Trophoblast cell (in vitro differentiated cells and primary cell): Measurements from ENCODE around the gene IL16.

Source experiments
- DNase-seq, 2 donors: peaks; one replicate each; pipeline ENCODE4 v3.0.0-alpha.2; 2016
- H2AFZ ChIP-seq: 2 replicates; pipeline ENCODE4 v1.6.1; 2013; ENCODE audit warnings: low read length, moderate library complexity, mild to moderate bottlenecking; ENCODE audit not compliant: insufficient read depth, poor library complexity
- H2AK5ac ChIP-seq: 2 replicates; pipeline ENCODE4 v1.6.1; 2013; ENCODE audit warnings: mild to moderate bottlenecking, low read length
- H2BK120ac ChIP-seq: 2 replicates; pipeline ENCODE4 v1.6.1; 2013; ENCODE audit warnings: low read length, mild to moderate bottlenecking, moderate library complexity; ENCODE audit not compliant: insufficient read depth, poor library complexity
- H2BK12ac ChIP-seq: 2 replicates; pipeline ENCODE4 v1.6.1; 2013; ENCODE audit warnings: mild to moderate bottlenecking, low read length, moderate library complexity
- H2BK5ac ChIP-seq: 2 replicates; pipeline ENCODE4 v1.6.1; 2013; ENCODE audit warnings: low read length, low read depth, moderate library complexity, mild to moderate bottlenecking; ENCODE audit not compliant: poor library complexity
- H3K14ac ChIP-seq: 2 replicates; pipeline ENCODE4 v1.6.1; 2013; ENCODE audit warnings: mild to moderate bottlenecking, low read length
- H3K18ac ChIP-seq: 2 replicates; pipeline ENCODE4 v1.6.1; 2013; ENCODE audit warnings: mild to moderate bottlenecking, low read length
- H3K23ac ChIP-seq: 2 replicates; pipeline ENCODE4 v1.6.1; 2013; ENCODE audit warnings: low read length
- H3K27ac ChIP-seq: 2 replicates; pipeline ENCODE4 v1.5.1; 2013; ENCODE audit warnings: low read depth, mild to moderate bottlenecking, inconsistent platforms, low read length, moderate library complexity
- H3K27me3 ChIP-seq: 2 replicates; pipeline ENCODE4 v1.6.1; 2013; ENCODE audit warnings: inconsistent platforms, mild to moderate bottlenecking, low read length, moderate library complexity; ENCODE audit not compliant: insufficient read depth
- H3K36me3 ChIP-seq, 2 experiments: 1 replicate in 1 of 2; 2 replicates in 1 of 2; pipeline ENCODE4 v1.6.1; 2013; ENCODE audit warnings: low read length in 2 of 2, mild to moderate bottlenecking in 2 of 2, moderate library complexity in 1 of 2; ENCODE audit not compliant: insufficient read depth in 2 of 2, control insufficient read depth in 1 of 2
- H3K4ac ChIP-seq: 2 replicates; pipeline ENCODE4 v1.6.1; 2013; ENCODE audit warnings: low read depth, mild to moderate bottlenecking, low read length, moderate library complexity
- H3K4me1 ChIP-seq, 2 experiments: 1 replicate in 1 of 2; 2 replicates in 1 of 2; pipeline ENCODE4 v1.6.1; 2013; ENCODE audit warnings: low read length in 2 of 2, mild to moderate bottlenecking in 2 of 2, moderate library complexity in 1 of 2; ENCODE audit not compliant: insufficient read depth in 2 of 2, control insufficient read depth in 1 of 2
- H3K4me2 ChIP-seq: 2 replicates; pipeline ENCODE4 v1.6.1; 2013; ENCODE audit warnings: inconsistent platforms, mild to moderate bottlenecking, low read length, moderate library complexity
- H3K4me3 ChIP-seq: 2 replicates; pipeline ENCODE4 v1.5.1; 2013; ENCODE audit warnings: mild to moderate bottlenecking, low read depth, low read length, inconsistent platforms
- H3K79me1 ChIP-seq: one replicate; pipeline ENCODE4 v1.6.1; 2013; ENCODE audit warnings: low read length
- H3K79me2 ChIP-seq: 2 replicates; pipeline ENCODE4 v1.6.1; 2013; ENCODE audit warnings: low read length, mild to moderate bottlenecking; ENCODE audit not compliant: control insufficient read depth, insufficient read depth, poor library complexity
- H3K9ac ChIP-seq: 2 replicates; pipeline ENCODE4 v1.6.1; 2013; ENCODE audit warnings: mild to moderate bottlenecking, low read length
- H3K9me3 ChIP-seq: 2 replicates; pipeline ENCODE4 v1.6.1; 2013; ENCODE audit warnings: low read depth, mild to moderate bottlenecking, control low read depth, inconsistent platforms, low read length; ENCODE audit not compliant: insufficient read depth
- H4K12ac ChIP-seq: 2 replicates; pipeline ENCODE4 v1.6.1; 2013; ENCODE audit warnings: low read depth, mild to moderate bottlenecking, low read length, moderate library complexity
- H4K8ac ChIP-seq: 2 replicates; pipeline ENCODE4 v1.6.1; 2013; ENCODE audit warnings: low read depth, mild to moderate bottlenecking, low read length, moderate library complexity
- H4K91ac ChIP-seq: one replicate; pipeline ENCODE4 v1.6.1; 2013; ENCODE audit warnings: low read depth, mild to moderate bottlenecking, low read length, moderate library complexity
- WGBS: extraction: QIAGEN DNeasy Blood & Tissue Kit; methylation state at CpG from one replicate; pipeline ENCODE4 v1.1.7; 2013; ENCODE audit warnings: missing lambda C conversion rate; ENCODE audit not compliant: insufficient read length, insufficient coverage; ENCODE audit errors: extremely low coverage; 5-methylcytosine and 5-hydroxymethylcytosine counted together

Gene IL16

GRCh38 chr15:81168644-81169043 is 28.0 kb upstream of the IL16 start:
- no peaks in the 10 kb centered on the region for H3K36me3 ChIP-seq
- no peak overlapping the region for H4K91ac ChIP-seq
- H2BK5ac ChIP-seq, result no peak overlapping the region
- H2AK5ac ChIP-seq, result no peak overlapping the region
- H3K27me3 ChIP-seq, result no peaks in the 10 kb centered on the region
- no peak for DNase-seq
- H3K23ac ChIP-seq, result no peak overlapping the region
- H2BK120ac ChIP-seq, result no peak overlapping the region
- no peak overlapping the region for H3K18ac ChIP-seq
- no peaks in the 10 kb centered on the region for H3K9me3 ChIP-seq
- H3K4me2 ChIP-seq, result no peak overlapping the region
- no peak overlapping the region for H3K4ac ChIP-seq
- WGBS, result no CpG with 5 or more reads among the region's 2 CpGs
- no peak overlapping the region for H4K8ac ChIP-seq
- H3K14ac ChIP-seq, result no peak overlapping the region
- no peaks in the 10 kb centered on the region for H3K79me2 ChIP-seq
- H3K27ac ChIP-seq, result no peak overlapping the region
- no peak overlapping the region for H3K4me3 ChIP-seq
- H3K79me1 ChIP-seq, result no peaks in the 10 kb centered on the region
- H2AFZ ChIP-seq, result no peak overlapping the region
- H4K12ac ChIP-seq, result no peak overlapping the region
- no peaks in the 10 kb centered on the region for H3K4me1 ChIP-seq
- H2BK12ac ChIP-seq, result no peak overlapping the region
- H3K9ac ChIP-seq, result no peak overlapping the region

- H4K8ac ChIP-seq, result no peak overlapping the region
- H2BK12ac ChIP-seq, result no peak overlapping the region
- no peaks in the 10 kb centered on the region for H3K79me1 ChIP-seq
- H2BK120ac ChIP-seq, result no peak overlapping the region
- H3K18ac ChIP-seq, result no peak overlapping the region
- H2AFZ ChIP-seq, result no peak overlapping the region
- no peak overlapping the region for H3K4me2 ChIP-seq
- no peak overlapping the region for H4K91ac ChIP-seq
- H2AK5ac ChIP-seq, result no peak overlapping the region
- no peak overlapping the region for H3K23ac ChIP-seq
- no peak overlapping the region for H3K4me3 ChIP-seq
- H3K9me3 ChIP-seq, result no peaks in the 10 kb centered on the region
- H3K27ac ChIP-seq, result no peak overlapping the region
- no peak overlapping the region for H2BK5ac ChIP-seq
- WGBS, result no CpG with 5 or more reads among the region's 3 CpGs
- H3K4ac ChIP-seq, result no peak overlapping the region
- no peak overlapping the region for H3K14ac ChIP-seq
- no peaks in the 10 kb centered on the region for H3K36me3 ChIP-seq
- H3K9ac ChIP-seq, result no peak overlapping the region
- H4K12ac ChIP-seq, result no peak overlapping the region
- H3K4me1 ChIP-seq, result no peaks in the 10 kb centered on the region
- H3K27me3 ChIP-seq, result no peaks in the 10 kb centered on the region
- H3K79me2 ChIP-seq, result no peaks in the 10 kb centered on the region
- DNase-seq, result no peak
Observed at GRCh38 chr15:81170511-81170910, 26.2 kb upstream of the IL16 start.

DNA sequence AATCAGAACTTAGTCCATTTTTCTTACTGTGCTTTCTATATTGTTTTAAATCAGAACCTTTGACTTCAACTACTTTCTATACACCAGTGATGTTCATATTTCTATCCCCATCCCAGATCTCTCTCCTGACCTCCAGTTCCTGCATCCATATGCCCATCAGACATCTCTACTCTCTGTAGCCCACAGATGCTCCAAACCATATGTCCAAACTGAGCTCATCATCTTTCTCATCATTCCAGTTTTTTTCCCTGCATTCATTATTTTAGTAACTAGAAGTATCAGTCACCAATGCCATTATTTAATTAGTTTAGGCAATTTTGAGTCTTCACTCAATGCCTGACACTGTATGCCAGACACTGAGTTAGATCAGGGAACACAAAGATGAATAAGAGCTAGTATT is 25.4 kb upstream of the IL16 start:
- Histone ChIP-seq H3K4ac (no peak overlapping the region), H4K91ac (no peak overlapping the region), H3K9me3 (no peaks in the 10 kb centered on the region), H3K9ac (no peak overlapping the region), H2AFZ (no peak overlapping the region), H3K79me1 (no peaks in the 10 kb centered on the region), H3K4me2 (no peak overlapping the region), H3K79me2 (no peaks in the 10 kb centered on the region), H4K12ac (no peak overlapping the region), H3K23ac (no peak overlapping the region), H2BK5ac (no peak overlapping the region), H3K27ac (no peak overlapping the region), H3K27me3 (no peaks in the 10 kb centered on the region), H3K4me1 (no peaks in the 10 kb centered on the region), H2BK120ac (no peak overlapping the region), H4K8ac (no peak overlapping the region), H3K4me3 (no peak overlapping the region), H3K18ac (no peak overlapping the region), H3K36me3 (no peaks in the 10 kb centered on the region), H2AK5ac (no peak overlapping the region), H2BK12ac (no peak overlapping the region), H3K14ac (no peak overlapping the region)
- DNase-seq, result no peak

DNA sequence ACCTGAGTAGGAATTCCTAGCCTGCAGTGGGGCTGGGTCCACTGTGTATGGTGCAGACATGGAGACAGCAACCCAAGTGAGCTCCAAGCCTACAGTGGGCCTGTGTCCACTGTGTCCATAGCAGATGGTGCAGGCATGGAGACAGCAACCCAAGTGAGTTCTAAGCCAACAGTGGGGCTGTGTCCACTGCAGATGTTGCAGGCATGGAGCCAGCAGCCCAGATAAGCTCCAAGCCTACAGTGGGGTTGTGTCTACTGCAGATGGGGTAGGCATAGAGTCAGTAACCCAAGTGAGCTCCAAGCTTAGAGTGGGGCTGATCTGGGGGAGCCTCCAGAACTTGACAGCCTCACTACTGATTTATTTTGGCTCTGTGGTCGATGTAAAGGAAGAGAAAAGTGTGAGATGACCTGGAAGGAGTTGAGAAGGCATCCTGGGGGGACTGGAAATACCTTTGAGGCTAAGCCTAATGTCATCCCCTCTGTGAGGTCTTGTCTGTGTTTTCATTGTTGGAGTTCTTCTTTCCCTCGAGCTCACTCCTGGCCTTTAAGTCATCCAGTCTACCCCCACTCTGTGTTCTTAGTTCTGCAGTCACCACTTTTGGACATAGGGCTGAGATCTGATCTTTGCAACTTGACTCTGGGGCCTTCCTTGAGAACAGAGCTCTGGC is 22.4 kb upstream of the IL16 start:
- Histone ChIP-seq H2AK5ac (no peak overlapping the region), H3K4me1 (no peaks in the 10 kb centered on the region), H4K91ac (no peak overlapping the region), H2BK120ac (no peak overlapping the region), H3K14ac (no peak overlapping the region), H3K9me3 (no peaks in the 10 kb centered on the region), H3K79me1 (no peaks in the 10 kb centered on the region), H3K18ac (no peak overlapping the region), H3K27ac (no peak overlapping the region), H3K27me3 (no peaks in the 10 kb centered on the region), H2BK5ac (no peak overlapping the region), H2AFZ (no peak overlapping the region), H3K23ac (no peak overlapping the region), H4K12ac (no peak overlapping the region), H2BK12ac (no peak overlapping the region), H3K36me3 (no peaks in the 10 kb centered on the region), H3K79me2 (no peaks in the 10 kb centered on the region), H3K9ac (no peak overlapping the region), H3K4me2 (no peak overlapping the region), H3K4ac (no peak overlapping the region), H3K4me3 (no peak overlapping the region), H4K8ac (no peak overlapping the region)
- DNase-seq, result no peak
- no CpG with 5 or more reads among the region's 2 CpGs for WGBS
